HG02870 (cell line): ENCODE measurements around the gene FANCF.
"Not testable (repeated sequence)": the region's sequence is repeated elsewhere in the genome, so short reads cannot be mapped to it uniquely, and the experiment has no call there.

Source experiments
- ATAC-seq: cut with Tn5 transposase; IDR thresholded peaks from one replicate; pipeline ENCODE4 v1.9.1; 2021; ENCODE audit warnings: mild to moderate bottlenecking, moderate library complexity; ENCODE audit not compliant: unreplicated experiment

FANCF gene, protein sequence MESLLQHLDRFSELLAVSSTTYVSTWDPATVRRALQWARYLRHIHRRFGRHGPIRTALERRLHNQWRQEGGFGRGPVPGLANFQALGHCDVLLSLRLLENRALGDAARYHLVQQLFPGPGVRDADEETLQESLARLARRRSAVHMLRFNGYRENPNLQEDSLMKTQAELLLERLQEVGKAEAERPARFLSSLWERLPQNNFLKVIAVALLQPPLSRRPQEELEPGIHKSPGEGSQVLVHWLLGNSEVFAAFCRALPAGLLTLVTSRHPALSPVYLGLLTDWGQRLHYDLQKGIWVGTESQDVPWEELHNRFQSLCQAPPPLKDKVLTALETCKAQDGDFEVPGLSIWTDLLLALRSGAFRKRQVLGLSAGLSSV

DNA sequence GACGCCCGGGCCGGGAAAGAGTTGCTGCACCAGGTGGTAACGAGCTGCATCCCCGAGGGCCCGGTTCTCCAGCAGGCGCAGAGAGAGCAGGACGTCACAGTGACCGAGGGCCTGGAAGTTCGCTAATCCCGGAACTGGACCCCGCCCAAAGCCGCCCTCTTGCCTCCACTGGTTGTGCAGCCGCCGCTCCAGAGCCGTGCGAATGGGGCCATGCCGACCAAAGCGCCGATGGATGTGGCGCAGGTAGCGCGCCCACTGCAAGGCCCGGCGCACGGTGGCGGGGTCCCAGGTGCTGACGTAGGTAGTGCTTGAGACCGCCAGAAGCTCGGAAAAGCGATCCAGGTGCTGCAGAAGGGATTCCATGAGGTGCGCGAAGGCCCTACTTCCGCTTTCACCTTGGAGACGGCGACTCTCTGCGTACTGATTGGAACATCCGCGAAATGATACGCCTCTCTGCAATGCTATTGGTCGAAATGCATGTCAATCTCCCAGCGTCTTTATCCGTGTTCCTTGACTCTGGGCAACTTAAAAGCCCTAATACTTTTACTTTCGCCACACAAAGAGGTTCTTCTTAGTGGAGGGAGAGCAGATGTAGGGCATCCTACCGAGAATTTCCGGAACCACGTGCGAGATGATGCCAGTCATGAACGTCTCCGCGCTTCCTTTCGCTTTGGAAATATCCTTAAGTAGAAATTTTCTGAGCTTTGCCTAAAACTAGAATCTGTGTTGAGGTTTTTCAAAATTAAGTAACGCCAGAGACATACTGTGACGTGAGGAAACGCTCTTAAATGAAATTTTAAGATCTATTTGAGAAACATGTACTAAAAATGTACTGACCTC, at the start of gene FANCF:
Gene FANCF (minus strand): TSS at position 376 of the 840 bp plus-strand sequence. CDS start 13 bp downstream, at position 363.
- peak; percentile 96 for ATAC-seq

DNA sequence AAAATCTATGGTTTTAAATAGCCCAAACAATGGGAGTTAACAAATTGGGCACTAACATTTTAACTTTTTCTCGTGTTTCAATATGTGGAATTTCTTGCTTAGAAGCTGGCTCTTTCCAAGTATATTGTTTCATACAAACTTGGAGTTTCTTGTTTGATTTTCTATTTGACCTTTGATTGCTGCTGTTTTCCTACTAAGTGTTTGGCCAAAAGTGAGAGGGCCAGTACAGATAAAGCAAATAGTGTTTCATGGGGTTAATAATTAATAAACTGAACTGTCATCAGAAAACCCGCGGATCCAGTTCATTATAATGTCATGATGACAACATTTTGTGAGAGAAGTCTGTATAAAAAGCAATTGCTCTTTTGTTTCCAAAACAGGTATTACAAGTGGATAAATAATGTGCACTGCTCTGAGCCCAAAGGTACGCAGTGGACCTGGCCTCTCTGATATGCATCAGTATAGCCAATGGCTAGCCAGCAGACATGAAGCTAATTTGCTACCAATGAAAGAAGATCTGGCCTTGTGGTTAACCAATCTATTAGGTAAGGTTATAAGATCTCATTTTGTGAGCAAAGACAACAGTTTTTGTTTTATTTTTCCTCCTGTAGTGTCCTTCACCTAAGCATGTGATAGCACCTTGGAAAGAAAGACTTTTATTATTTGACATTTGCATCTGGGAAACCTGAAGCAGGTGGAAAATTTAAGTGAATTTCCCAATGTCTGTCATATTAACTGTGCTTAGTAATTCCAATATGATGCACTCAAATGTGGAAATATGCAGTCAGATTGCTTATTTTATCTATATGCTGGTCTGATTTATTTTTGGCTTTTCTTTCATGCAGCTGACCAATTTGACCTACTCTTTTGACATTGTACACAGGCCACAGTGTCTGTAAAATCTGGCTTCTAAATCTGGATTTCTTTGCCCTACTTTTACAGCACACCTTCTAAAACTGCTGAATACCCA, 49.1 kb upstream of the FANCF start:
- peak; percentile 29 for ATAC-seq

DNA sequence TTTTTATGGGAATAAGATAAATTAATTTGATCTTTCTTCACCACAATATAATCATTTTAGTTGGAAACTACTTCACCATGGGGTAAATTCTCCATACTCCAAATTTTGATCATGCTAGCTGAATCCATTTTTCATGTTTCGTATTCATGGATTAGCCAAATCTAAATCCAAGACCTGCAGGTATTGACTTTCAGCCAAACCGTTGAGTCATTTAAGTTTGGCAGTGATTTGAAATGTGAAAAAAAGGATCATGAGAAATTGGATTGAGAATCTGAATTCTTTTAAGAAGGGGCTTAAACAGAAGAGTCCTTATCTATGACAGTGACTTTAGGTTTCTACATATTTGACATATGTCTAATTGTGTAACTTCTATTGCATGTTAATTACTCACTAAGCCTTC, 46.1 kb upstream of the FANCF start:
- ATAC-seq = no peak

DNA sequence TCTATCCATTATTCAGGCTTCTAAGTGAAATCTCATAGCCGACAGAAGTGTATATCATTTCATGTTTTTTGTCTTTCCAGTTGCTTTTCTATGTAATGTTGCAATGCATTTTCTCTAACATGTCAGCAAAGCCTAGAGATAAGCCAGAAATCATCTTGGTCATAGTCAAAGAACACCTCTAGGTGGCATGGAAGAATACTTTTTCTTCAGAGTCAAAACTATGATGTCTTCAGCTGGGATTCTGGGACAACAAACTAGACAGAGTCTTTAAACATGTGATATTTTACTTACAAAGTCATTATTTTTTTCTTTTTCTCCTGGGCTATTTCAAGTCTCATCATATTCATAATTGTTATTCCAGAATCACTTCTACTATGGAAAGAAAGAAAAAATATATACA, 45.2 kb upstream of the FANCF start:
- peak; percentile 20 for ATAC-seq

DNA sequence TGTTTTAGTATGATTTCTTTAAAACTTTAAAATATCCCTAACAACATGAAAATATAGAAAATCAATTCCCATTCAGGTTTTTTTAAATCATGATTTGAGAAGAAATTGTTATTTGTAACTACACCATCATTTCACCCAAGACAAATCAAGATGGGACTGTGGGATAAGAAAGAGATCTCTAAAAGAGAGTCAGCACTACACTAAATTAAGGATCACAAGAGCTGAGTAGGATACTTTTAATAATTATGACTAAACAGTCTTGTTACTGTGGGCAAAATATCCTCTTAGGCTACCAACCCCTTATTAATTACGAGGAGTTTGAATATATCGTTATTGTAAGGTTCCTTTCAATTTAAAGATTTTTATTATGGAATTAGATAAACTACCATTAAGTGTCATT, 43.7 kb upstream of the FANCF start:
- ATAC-seq = no peak

DNA sequence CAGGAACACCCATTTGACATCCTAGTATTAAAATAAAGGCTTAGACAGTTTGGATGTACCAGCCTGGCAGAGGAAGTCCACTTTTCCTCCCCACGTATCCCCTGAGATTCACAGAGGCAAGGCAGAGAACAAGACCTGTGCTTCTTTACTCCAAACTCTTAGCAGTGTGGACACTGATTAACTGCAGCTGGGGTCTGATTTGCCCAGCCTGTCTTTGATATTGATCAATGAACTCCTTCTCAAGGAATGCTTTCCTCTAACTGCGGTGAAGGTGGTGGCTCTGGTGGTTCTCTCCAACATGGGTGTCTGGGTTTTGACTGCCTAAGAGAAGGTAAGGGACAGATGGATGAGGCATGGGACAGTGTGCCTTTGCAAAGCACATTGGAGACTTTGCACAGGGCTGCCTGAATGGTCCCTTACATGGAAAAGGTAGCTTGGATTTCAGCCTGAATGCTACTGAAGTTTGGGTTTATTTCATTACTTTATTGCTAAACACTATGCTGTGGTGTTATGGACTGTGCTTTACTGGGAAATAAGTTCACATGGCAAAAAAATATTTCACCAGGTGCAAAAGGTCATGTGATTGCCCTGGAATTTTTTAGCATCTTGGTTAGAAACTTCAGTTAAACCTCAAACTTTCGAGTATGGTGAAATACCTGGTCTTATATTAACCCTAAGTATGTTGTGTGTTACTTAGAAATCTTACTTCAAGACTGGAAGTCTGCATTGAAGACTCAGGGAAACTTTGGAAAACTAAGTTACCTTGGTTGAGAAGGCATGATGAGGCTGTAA, 42.6 kb upstream of the FANCF start:
- peak; percentile 47 for ATAC-seq

DNA sequence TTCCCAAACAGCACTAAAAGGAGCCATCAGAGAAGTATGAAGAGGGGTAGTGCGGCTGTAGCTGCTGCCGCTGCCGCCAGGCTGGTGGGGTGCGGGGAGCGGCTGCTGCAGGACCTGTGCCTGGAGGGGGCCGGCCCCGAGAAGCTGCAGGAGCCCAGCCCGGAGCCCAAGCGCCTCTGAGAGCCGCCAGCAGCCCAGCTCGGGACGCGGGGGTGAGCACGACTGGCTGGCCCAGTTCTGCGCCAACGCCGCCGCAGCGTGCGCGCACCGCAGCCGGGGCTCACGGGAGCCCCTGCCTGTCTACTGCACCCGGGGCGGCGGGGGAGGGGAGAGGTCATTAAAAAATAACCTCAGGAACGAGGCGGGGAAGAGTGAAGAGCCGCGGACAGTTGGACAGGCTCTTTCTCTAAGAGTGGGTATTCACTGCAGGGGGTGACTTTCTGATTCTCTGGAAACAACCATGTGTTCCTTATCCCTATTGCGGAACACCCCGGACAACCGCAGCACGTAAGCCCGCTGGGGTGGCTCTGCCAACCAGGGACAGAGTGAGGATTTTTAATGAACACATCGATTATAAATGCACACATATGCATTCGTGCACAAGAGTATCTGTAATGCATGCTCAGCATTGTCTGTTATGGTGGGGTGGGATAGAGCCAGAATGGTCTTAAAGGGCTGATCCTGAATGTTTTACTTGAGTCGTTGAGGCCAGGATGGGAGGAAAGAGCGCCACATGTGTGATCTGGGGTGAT, 41.2 kb upstream of the FANCF start:
- peak; percentile 39 for ATAC-seq

DNA sequence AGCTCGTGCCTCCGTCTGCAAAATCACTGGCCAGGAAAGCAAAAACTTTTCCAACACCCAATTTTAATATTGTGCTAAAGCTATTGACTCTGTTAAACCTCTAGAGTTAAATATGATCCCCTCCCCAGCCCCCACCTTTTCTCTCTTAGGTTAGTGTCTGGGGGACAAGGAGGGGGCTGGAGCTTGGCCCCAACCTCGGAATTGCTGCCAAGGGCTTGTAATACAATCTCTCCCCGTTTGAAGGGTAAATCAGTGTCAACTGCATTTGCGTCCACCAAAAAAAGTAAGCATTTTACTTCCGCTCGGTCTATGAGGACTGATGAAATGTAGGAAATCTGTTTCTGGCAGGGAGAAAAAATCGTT, 40.7 kb upstream of the FANCF start, which contains the start of gene GAS2:
Gene GAS2 (plus strand): TSS at position 287 of the 363 bp plus-strand sequence. CDS start 8,259 bp downstream, outside the sequence.
- peak; percentile 7 for ATAC-seq

DNA sequence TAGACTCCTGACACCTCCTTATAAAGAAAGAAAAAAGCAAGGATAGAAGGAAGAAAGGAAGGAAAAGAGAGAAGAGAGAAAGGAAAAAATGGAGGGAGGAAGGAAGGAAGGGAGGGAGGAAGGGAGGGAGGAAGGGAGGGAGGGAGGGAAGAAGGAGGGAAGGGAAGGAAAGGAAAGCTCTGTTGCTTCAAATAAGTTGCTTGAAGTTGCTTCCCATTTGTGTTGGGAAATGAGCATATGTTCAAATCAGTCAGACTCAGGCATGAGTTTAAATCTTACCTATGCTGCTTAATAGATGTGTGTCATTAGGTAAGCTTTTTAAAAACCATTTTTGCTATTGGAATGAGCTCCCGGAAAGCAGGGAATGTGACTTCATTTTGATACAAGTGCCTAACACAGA, 34.2 kb upstream of the FANCF start:
- no peak for ATAC-seq

DNA sequence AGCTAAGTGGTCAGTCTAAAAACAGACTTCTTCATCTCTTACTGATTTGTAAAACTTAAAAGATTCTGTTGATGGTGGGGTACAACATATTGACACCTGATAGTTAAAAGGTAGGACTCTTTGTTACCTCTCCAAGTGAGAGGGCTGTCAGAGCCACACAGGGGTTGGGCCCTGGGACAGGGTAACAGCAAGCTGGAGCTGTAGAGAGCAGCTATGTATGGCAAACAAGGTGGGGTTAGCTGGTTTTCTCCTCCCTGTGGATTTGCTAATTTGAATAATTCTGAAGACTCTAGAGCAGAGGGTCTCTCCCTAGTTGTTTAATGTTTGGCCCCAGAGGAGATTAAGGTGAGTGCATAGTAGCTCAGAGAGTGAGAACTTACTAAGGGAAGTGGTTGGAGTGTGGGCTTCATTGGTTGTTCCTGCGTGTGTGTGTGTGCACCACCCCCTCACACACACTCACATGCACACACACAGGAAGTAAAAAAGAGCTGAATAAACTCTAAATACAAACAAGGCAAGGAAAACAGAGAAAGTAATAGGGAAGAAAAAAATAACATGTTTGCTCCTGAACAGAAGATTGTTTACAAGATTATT, 31.6 kb upstream of the FANCF start:
- peak; percentile 96 for ATAC-seq

DNA sequence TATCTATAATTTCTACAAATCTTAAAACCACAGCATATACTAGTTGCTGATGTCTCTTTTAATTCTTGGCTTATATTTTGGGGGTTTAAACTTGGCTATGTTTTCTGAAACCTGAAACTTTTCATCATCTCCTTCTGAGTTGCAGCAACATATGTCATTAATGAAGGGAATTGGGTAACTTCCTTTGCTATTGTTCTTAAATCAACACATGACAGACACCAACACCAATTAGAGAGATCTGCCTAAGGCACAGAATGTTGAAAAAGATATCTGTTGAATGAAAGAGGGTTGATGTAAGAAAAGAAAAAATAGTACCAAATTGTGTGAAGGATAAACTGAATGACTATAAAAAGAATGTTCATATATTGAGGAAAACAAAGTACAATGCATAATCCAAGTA, 30.5 kb upstream of the FANCF start:
- ATAC-seq = no peak

DNA sequence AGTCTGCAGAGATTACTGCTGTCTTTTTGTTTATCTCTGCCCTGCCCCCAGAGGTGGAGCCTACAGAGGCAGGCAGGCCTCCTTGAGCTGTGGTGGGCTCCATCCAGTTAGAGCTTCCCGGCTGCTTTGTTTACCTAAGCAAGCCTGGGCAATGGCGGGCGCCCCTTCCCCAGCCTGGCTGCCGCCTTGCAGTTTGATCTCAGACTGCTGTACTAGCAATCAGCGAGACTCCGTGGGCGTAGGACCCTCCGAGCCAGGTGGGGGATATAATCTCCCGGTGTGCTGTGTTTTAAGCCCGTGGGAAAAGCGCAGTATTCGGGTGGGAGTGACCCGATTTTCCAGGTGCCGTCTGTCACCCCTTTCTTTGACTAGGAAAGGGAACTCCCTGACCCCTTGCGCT, 26.7 kb upstream of the FANCF start:
- ATAC-seq = not testable (repeated sequence)

DNA sequence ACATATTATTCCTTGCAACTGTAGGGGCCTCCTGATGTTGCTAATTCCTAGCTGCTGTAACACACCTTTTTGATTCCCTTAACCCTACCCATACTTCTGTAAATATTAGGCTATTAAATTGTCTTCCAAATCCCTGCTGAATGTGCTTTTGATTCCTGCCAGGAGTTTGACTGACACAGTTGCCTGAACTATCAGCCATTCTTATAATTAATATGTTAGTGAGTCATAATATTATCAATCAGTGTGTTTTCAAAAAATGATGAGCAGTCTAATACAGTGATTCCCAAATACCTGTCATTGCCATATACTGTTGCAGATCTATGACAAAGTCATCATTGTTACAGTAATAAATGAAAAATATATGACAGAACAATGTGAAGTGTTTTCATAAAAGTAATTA, 15.9 kb upstream of the FANCF start:
- no peak for ATAC-seq

DNA sequence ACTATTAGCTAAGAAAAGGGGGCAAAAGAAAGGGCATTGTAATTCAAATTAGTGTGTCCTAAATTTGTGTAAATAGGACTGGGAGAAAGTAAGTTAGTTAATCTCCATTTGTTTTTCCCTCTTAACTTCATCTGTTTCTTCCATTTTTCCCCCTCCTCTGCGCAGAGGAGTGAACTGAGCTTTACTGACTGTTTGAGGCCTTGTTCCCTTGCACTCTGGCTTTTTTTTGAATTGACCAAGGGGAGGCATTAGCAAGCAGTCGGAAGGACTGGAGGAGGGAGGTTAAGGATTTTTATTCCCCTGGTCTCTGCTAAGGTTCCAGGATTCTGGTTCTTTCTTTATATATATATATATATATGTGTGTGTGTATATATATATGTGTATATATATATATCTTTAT, 15.2 kb upstream of the FANCF start:
- ATAC-seq = no peak

DNA sequence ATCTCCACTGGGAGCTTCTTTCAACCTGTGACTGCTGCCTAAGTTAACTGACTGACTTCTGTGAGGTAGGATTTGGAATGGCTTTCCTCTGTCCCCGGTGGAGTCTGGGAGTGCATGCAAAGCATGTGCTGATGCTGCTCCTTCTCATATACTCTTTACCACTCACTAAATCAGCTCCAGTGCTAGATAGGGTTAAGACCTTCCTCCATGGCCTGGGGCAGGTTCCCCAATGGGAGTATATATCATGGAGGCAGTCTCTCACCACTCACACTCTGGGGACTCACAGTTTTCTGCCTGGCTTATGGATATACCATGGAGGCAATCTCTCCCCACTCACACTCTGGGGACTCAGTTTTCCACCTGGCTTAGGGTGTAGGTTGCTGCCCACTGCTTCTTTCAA, 10.1 kb upstream of the FANCF start:
- ATAC-seq = no peak

DNA sequence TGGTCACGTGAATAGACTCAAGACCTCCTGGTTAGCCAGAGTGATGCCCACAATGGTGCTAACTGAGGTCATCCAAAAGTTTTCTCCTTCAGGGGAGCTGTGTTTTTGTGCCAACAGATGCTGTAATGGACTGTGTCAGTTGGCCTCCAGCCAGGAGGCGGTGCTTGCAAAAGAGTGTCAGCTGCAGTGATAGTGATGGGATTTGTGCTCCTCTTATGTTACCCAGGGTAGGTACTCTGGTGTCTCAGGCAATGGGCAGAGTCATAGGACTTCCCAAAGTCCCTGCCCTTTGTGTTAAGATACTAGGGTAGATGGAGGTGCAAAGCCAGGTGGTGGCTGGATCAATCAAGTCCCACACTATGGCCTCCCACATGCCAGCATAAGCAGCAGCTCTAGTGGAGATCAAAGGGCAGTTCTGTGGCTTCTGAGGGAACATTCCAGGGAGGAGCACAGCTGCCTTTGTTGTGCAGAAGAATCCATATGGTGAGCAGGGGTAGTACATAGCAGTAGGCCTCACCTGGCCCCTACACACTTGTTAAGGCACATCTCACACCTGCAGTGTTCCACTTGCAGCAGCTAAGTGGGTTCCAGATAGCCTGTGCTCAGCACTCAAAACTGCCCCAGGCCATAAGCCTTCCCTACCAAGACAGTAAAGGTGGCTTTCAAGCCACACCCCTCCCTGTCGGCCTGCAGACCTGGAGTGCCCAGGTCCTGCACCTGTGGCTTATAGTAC, 9.4 kb upstream of the FANCF start:
- ATAC-seq = no peak

DNA sequence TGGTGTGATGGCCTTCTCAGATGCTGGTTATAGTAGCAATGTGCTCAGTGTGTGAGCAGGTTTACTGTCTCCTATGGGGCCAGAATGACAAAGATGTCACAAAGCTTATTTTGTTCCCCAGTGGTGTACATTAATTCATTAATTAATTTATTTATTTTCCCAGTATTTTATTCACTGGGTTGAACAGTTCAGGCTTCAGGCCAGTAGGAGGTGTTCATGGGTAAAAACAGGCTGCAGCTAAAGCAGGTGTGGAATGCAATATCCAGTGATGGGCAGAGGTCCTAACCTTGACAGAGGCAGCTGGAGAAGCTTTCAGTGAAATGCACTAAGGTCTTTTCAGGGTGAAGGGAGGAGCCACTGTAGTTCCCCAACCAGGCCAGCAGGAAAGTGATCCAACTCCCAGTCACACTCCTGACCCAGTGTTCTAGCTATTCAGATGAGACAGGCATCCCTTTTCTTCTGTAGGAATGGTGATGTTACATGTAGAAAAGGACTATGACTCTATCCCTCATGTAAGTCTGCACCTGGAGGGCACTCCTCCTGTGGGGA, 7.8 kb upstream of the FANCF start:
- no peak for ATAC-seq

DNA sequence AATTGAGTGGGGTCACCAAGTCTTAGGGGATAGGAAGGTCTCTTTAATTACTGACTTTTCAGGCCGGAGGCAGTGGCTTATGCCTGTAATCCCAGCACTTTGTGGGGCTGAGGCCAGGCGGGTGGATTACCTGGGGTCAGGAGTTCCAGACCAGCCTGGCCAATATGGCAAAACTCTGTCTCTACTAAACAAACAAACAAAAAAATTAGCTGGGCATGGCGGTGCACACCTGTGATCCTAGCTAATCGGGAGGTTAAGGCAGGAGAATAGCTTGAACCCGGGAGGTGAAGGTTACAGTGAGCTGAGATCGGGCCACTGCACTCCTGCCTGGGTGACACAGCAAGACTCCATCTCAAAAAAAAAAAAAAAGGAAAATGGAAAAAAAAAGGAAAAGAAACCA, 1.8 kb upstream of the FANCF start:
- ATAC-seq = no peak
